Memory B cell (primary cell): Measurements from ENCODE around the gene L1CAM.

Source experiments
- ATAC-seq: fragments of 150-1000 bp; cut with Tn5 transposase; 2 replicates; pipeline ENCODE4 v1.10.0; 2021; ENCODE audit warnings: low read depth, mild to moderate bottlenecking, moderate library complexity
- DNase-seq, 2 donors: peaks; one replicate each; pipeline ENCODE4 v3.0.0; 2022; ENCODE audit warnings: low spot score in 2 of 2
- H3K27ac Mint-ChIP-seq: one replicate; pipeline ENCODE4 v1.8.0; 2022; ENCODE audit warnings: mild to moderate bottlenecking, moderate library complexity, mixed read lengths
- H3K27me3 Mint-ChIP-seq: one replicate; pipeline ENCODE4 v1.8.0; 2022; ENCODE audit warnings: mixed read lengths
- H3K36me3 Mint-ChIP-seq: one replicate; pipeline ENCODE4 v1.8.0; 2022; ENCODE audit warnings: mild to moderate bottlenecking, mixed read lengths
- H3K4me1 Mint-ChIP-seq: one replicate; pipeline ENCODE4 v1.8.0; 2022; ENCODE audit warnings: mixed read lengths
- H3K4me3 Mint-ChIP-seq: one replicate; pipeline ENCODE4 v1.8.0; 2022; ENCODE audit warnings: mild to moderate bottlenecking, moderate library complexity, mixed read lengths
- H3K9me3 Mint-ChIP-seq: one replicate; pipeline ENCODE4 v1.8.0; 2022; ENCODE audit warnings: mixed read lengths

Gene L1CAM

GRCh38 chrX:153871451-153871850, 14.5 kb downstream of the L1CAM start:
- peaks cover 14% of the 10 kb centered on the region for H3K27me3 Mint-ChIP-seq
- H3K27ac Mint-ChIP-seq = no peak overlapping the region
- peaks cover 10% of the 10 kb centered on the region for H3K36me3 Mint-ChIP-seq
- H3K9me3 Mint-ChIP-seq = no peaks in the 10 kb centered on the region
- DNase-seq = no peak
- ATAC-seq = no peak
- peaks cover 6% of the 10 kb centered on the region for H3K4me1 Mint-ChIP-seq
- no peak overlapping the region for H3K4me3 Mint-ChIP-seq

GRCh38 chrX:153870791-153871360, 15.1 kb downstream of the L1CAM start:
- H3K4me1 Mint-ChIP-seq = peaks cover 2% of the 10 kb centered on the region
- H3K9me3 Mint-ChIP-seq = no peaks in the 10 kb centered on the region
- ATAC-seq (no peak), DNase-seq (no peak)
- peaks cover 10% of the 10 kb centered on the region for H3K36me3 Mint-ChIP-seq
- peaks cover 10% of the 10 kb centered on the region for H3K27me3 Mint-ChIP-seq
- no peak overlapping the region for H3K4me3 Mint-ChIP-seq
- H3K27ac Mint-ChIP-seq = no peak overlapping the region

- Mint-ChIP-seq H3K27ac (no peak overlapping the region), H3K27me3 (peaks cover 10% of the 10 kb centered on the region)
These were observed 15.7 kb downstream of the L1CAM start for GRCh38 chrX:153870288-153870690.

GRCh38 chrX:153869473-153870287, 16.3 kb downstream of the L1CAM start:
- no peaks in the 10 kb centered on the region for H3K9me3 Mint-ChIP-seq
- H3K27ac Mint-ChIP-seq = no peak overlapping the region
- H3K27me3 Mint-ChIP-seq = peaks cover 5% of the 10 kb centered on the region
- H3K4me3 Mint-ChIP-seq = no peak overlapping the region
- DNase-seq = no peak
- no peak for ATAC-seq
- peaks cover under 1% of the 10 kb centered on the region for H3K4me1 Mint-ChIP-seq
- H3K36me3 Mint-ChIP-seq = peaks cover 8% of the 10 kb centered on the region

More at GRCh38 chrX:153870288-153870690, 15.7 kb downstream of the L1CAM start:
- H3K4me3 Mint-ChIP-seq = no peak overlapping the region
- no peaks in the 10 kb centered on the region for H3K9me3 Mint-ChIP-seq
- H3K36me3 Mint-ChIP-seq = peaks cover 13% of the 10 kb centered on the region
- ATAC-seq = no peak
- peaks cover 2% of the 10 kb centered on the region for H3K4me1 Mint-ChIP-seq
- no peak for DNase-seq

- Mint-ChIP-seq H3K36me3 (peaks cover 8% of the 10 kb centered on the region), H3K27ac (no peak overlapping the region), H3K27me3 (peaks cover 5% of the 10 kb centered on the region), H3K4me1 (no peaks in the 10 kb centered on the region), H3K9me3 (no peaks in the 10 kb centered on the region), H3K4me3 (no peak overlapping the region)
- no peak for ATAC-seq
- no peak for DNase-seq
These were observed 17.1 kb downstream of the L1CAM start for GRCh38 chrX:153868576-153869472.

GRCh38 chrX:153867671-153868070, 18.3 kb downstream of the L1CAM start:
- no peaks in the 10 kb centered on the region for H3K9me3 Mint-ChIP-seq
- DNase-seq (no peak), ATAC-seq (no peak)
- no peak overlapping the region for H3K27ac Mint-ChIP-seq
- H3K4me1 Mint-ChIP-seq = no peaks in the 10 kb centered on the region
- peaks cover 3% of the 10 kb centered on the region for H3K27me3 Mint-ChIP-seq
- H3K4me3 Mint-ChIP-seq = no peak overlapping the region
- H3K36me3 Mint-ChIP-seq = peaks cover 6% of the 10 kb centered on the region

GRCh38 chrX:153867139-153867538, 18.8 kb downstream of the L1CAM start:
- H3K27ac Mint-ChIP-seq = no peak overlapping the region
- no peak overlapping the region for H3K4me3 Mint-ChIP-seq
- ATAC-seq = no peak
- H3K9me3 Mint-ChIP-seq = no peaks in the 10 kb centered on the region
- DNase-seq = no peak
- H3K36me3 Mint-ChIP-seq = peaks cover 5% of the 10 kb centered on the region
- H3K27me3 Mint-ChIP-seq = peaks cover 3% of the 10 kb centered on the region
- H3K4me1 Mint-ChIP-seq = no peaks in the 10 kb centered on the region

- DNase-seq = no peak
These were observed 19.5 kb downstream of the L1CAM start for GRCh38 chrX:153866302-153867019.

GRCh38 chrX:153865685-153866084, 20.3 kb downstream of the L1CAM start:
- Mint-ChIP-seq H3K36me3 (peaks cover 3% of the 10 kb centered on the region), H3K9me3 (no peaks in the 10 kb centered on the region), H3K27me3 (no peaks in the 10 kb centered on the region), H3K27ac (no peak overlapping the region), H3K4me3 (no peak overlapping the region), H3K4me1 (peaks cover 2% of the 10 kb centered on the region)
- no peak for ATAC-seq
- DNase-seq = no peak

More at GRCh38 chrX:153866302-153867019, 19.5 kb downstream of the L1CAM start:
- Mint-ChIP-seq H3K27ac (no peak overlapping the region), H3K4me1 (no peaks in the 10 kb centered on the region), H3K36me3 (peaks cover 4% of the 10 kb centered on the region), H3K4me3 (no peak overlapping the region), H3K9me3 (no peaks in the 10 kb centered on the region), H3K27me3 (peaks cover 2% of the 10 kb centered on the region)
- ATAC-seq = no peak

- Mint-ChIP-seq H3K4me3 (no peak overlapping the region), H3K4me1 (peaks cover 4% of the 10 kb centered on the region), H3K9me3 (no peaks in the 10 kb centered on the region), H3K36me3 (peaks cover 3% of the 10 kb centered on the region), H3K27me3 (peaks cover 1% of the 10 kb centered on the region), H3K27ac (no peak overlapping the region)
- ATAC-seq = no peak
- DNase-seq = no peak
These were observed 20.7 kb downstream of the L1CAM start for GRCh38 chrX:153865321-153865580.

- ATAC-seq (no peak), DNase-seq (no peak)
- Mint-ChIP-seq H3K27ac (no peak overlapping the region), H3K9me3 (no peaks in the 10 kb centered on the region), H3K27me3 (peaks cover 1% of the 10 kb centered on the region), H3K4me1 (peaks cover 4% of the 10 kb centered on the region), H3K4me3 (no peak overlapping the region), H3K36me3 (peaks cover 3% of the 10 kb centered on the region)
These were observed 21.2 kb downstream of the L1CAM start for GRCh38 chrX:153864561-153865320.

GRCh38 chrX:153864101-153864500, 21.9 kb downstream of the L1CAM start:
- peaks cover 3% of the 10 kb centered on the region for H3K36me3 Mint-ChIP-seq
- H3K27me3 Mint-ChIP-seq = peaks cover 4% of the 10 kb centered on the region
- H3K4me3 Mint-ChIP-seq = no peak overlapping the region
- no peak for ATAC-seq
- H3K9me3 Mint-ChIP-seq = no peaks in the 10 kb centered on the region
- no peak for DNase-seq
- H3K4me1 Mint-ChIP-seq = peaks cover 7% of the 10 kb centered on the region
- no peak overlapping the region for H3K27ac Mint-ChIP-seq

- Mint-ChIP-seq H3K4me1 (peaks cover 7% of the 10 kb centered on the region), H3K4me3 (no peak overlapping the region), H3K36me3 (peaks cover 3% of the 10 kb centered on the region), H3K27me3 (peaks cover 6% of the 10 kb centered on the region), H3K9me3 (no peaks in the 10 kb centered on the region), H3K27ac (no peak overlapping the region)
- ATAC-seq (no peak), DNase-seq (no peak)
These were observed 22.6 kb downstream of the L1CAM start for GRCh38 chrX:153863251-153863991.
